Stimulated activated CD8-positive, alpha-beta memory T cell treated with anti-CD3 and anti-CD28 coated beads, Interleukin-4, amount 100 ng/mL, for 48 hours (primary cell): Measurements from ENCODE around the gene MAGI2.

Experiments
- DNase-seq: peaks from one replicate; pipeline ENCODE4 v3.0.0-alpha.2; 2020

MAGI2 gene

GRCh38 chr7:78386520-78386919 lies 1066.9 kb downstream of the MAGI2 start:
- DNase-seq: no peak

- no peak for DNase-seq
Observed at GRCh38 chr7:78383096-78383880, 1070.2 kb downstream of the MAGI2 start.

- DNase-seq: no peak
Observed at GRCh38 chr7:78379148-78379547, 1074.3 kb downstream of the MAGI2 start.

- DNase-seq: no peak
Observed at GRCh38 chr7:78377532-78377931, 1075.9 kb downstream of the MAGI2 start.

GRCh38 chr7:78370936-78371335 lies 1082.5 kb downstream of the MAGI2 start:
- DNase-seq: no peak

GRCh38 chr7:78368771-78369170 lies 1084.7 kb downstream of the MAGI2 start:
- no peak for DNase-seq

- DNase-seq: no peak
Observed at GRCh38 chr7:78367280-78367773, 1086.1 kb downstream of the MAGI2 start.

- DNase-seq: no peak
Observed at GRCh38 chr7:78363866-78364265, 1089.6 kb downstream of the MAGI2 start.

GRCh38 chr7:78359836-78360235 lies 1093.6 kb downstream of the MAGI2 start:
- DNase-seq: no peak

- no peak for DNase-seq
Observed at GRCh38 chr7:78357709-78358108, 1095.8 kb downstream of the MAGI2 start.

- no peak for DNase-seq
Observed at GRCh38 chr7:78355834-78356233, 1097.6 kb downstream of the MAGI2 start.

- no peak for DNase-seq
Observed at GRCh38 chr7:78350926-78351325, 1102.5 kb downstream of the MAGI2 start.

- DNase-seq: no peak
Observed at GRCh38 chr7:78350391-78350790, 1103.1 kb downstream of the MAGI2 start.

- DNase-seq: no peak
Observed at GRCh38 chr7:78346827-78347226, 1106.6 kb downstream of the MAGI2 start.

GRCh38 chr7:78345979-78346378 lies 1107.5 kb downstream of the MAGI2 start:
- DNase-seq: no peak

GRCh38 chr7:78345293-78345911 lies 1108.1 kb downstream of the MAGI2 start:
- no peak for DNase-seq

- no peak for DNase-seq
Observed at GRCh38 chr7:78334426-78334825, 1119.0 kb downstream of the MAGI2 start.

- DNase-seq: no peak
Observed at GRCh38 chr7:78333530-78334425, 1119.7 kb downstream of the MAGI2 start.

- no peak for DNase-seq
Observed at GRCh38 chr7:78329001-78329655, 1124.3 kb downstream of the MAGI2 start.

- DNase-seq: no peak
Observed at GRCh38 chr7:78327718-78328117, 1125.7 kb downstream of the MAGI2 start.

- DNase-seq: no peak
Observed at GRCh38 chr7:78326876-78327275, 1126.6 kb downstream of the MAGI2 start.

GRCh38 chr7:78326189-78326588 lies 1127.3 kb downstream of the MAGI2 start:
- DNase-seq: no peak

GRCh38 chr7:78323118-78323517 lies 1130.3 kb downstream of the MAGI2 start:
- DNase-seq: no peak
